ENCODE results near the gene COG5.

DNA sequence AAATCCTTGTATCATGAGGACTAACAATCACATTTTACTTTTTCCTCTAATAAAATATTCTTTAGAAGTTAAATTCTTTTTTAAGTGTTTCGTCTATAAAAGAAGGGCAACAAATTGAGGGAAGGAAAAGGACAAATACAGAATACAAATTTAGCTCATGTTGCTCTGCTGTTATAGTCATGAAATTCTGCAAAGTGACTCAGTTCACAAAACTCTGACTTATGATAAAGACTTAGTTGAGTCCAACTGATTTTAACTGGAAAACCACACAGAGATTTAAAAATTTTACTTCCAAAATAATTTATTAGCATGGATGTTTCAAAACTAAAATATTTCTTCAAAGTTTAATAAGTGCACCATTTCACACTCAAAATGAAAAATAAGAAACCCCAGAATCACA is 168.9 kb downstream of the COG5 start:
- TF ChIP-seq, protein P1, sequence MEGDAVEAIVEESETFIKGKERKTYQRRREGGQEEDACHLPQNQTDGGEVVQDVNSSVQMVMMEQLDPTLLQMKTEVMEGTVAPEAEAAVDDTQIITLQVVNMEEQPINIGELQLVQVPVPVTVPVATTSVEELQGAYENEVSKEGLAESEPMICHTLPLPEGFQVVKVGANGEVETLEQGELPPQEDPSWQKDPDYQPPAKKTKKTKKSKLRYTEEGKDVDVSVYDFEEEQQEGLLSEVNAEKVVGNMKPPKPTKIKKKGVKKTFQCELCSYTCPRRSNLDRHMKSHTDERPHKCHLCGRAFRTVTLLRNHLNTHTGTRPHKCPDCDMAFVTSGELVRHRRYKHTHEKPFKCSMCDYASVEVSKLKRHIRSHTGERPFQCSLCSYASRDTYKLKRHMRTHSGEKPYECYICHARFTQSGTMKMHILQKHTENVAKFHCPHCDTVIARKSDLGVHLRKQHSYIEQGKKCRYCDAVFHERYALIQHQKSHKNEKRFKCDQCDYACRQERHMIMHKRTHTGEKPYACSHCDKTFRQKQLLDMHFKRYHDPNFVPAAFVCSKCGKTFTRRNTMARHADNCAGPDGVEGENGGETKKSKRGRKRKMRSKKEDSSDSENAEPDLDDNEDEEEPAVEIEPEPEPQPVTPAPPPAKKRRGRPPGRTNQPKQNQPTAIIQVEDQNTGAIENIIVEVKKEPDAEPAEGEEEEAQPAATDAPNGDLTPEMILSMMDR (IDR thresholded peaks at IDR 0.05): no peak
- no peak for TF ChIP-seq POLR2A (IDR thresholded peaks at IDR 0.05)
